ENCODE results near the gene IKZF3.

The IKZF3 gene

GRCh38 chr17:39838057-39838456 lies 26.1 kb downstream of the IKZF3 start:
- Histone ChIP-seq H3K27ac (ENCODE audit: insufficient read depth, low read depth, low read length, poor library complexity, severe bottlenecking) (no peak overlapping the region), H3K9me3 (ENCODE audit: control insufficient read depth, low read length) (no peaks in the 10 kb centered on the region), H3K4me1 (ENCODE audit: control insufficient read depth, insufficient read depth, low read length) (no peaks in the 10 kb centered on the region), H3K4me3 (ENCODE audit: insufficient read depth, low read depth, low read length) (no peak overlapping the region), H3K36me3 (ENCODE audit: control insufficient read depth, insufficient read depth, low read length) (no peaks in the 10 kb centered on the region), H3K27me3 (ENCODE audit: control insufficient read depth, insufficient read depth, low read length, poor library complexity, severe bottlenecking) (no peaks in the 10 kb centered on the region)
- WGBS, 2 experiments, result 56 to 83% methylated on average over 1 of the region's 1 CpG

DNA sequence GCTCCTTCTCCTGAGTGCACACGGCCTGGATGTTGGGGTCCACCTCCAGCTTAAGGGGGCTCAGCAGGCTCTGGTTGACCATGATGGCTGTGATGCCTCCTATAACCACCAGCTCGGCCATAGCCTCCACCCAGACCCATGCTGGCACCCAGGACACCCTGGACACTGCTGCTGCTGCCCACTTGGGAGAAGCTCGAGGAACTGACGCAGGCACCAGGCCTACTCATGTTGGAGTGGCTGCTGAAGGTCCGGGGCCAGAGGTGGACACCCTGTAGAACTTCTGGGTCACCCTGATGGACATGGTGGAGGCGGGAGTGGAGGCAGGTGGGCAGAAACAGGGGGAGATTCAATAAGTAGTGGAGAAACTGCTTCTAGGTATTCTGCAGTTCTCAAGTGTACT lies 28.0 kb downstream of the IKZF3 start:
- 91 to 93% methylated on average over 6 of the region's 6 CpGs for WGBS, 2 experiments
- H3K36me3 ChIP-seq (ENCODE audit: control insufficient read depth, insufficient read depth, low read length), result no peaks in the 10 kb centered on the region
- no peak overlapping the region for H3K4me3 ChIP-seq (ENCODE audit: insufficient read depth, low read depth, low read length)
- H3K4me1 ChIP-seq (ENCODE audit: control insufficient read depth, insufficient read depth, low read length), result no peaks in the 10 kb centered on the region
- no peaks in the 10 kb centered on the region for H3K27me3 ChIP-seq (ENCODE audit: control insufficient read depth, insufficient read depth, low read length, poor library complexity, severe bottlenecking)
- no peaks in the 10 kb centered on the region for H3K9me3 ChIP-seq (ENCODE audit: control insufficient read depth, low read length)
- no peak overlapping the region for H3K27ac ChIP-seq (ENCODE audit: insufficient read depth, low read depth, low read length, poor library complexity, severe bottlenecking)

DNA sequence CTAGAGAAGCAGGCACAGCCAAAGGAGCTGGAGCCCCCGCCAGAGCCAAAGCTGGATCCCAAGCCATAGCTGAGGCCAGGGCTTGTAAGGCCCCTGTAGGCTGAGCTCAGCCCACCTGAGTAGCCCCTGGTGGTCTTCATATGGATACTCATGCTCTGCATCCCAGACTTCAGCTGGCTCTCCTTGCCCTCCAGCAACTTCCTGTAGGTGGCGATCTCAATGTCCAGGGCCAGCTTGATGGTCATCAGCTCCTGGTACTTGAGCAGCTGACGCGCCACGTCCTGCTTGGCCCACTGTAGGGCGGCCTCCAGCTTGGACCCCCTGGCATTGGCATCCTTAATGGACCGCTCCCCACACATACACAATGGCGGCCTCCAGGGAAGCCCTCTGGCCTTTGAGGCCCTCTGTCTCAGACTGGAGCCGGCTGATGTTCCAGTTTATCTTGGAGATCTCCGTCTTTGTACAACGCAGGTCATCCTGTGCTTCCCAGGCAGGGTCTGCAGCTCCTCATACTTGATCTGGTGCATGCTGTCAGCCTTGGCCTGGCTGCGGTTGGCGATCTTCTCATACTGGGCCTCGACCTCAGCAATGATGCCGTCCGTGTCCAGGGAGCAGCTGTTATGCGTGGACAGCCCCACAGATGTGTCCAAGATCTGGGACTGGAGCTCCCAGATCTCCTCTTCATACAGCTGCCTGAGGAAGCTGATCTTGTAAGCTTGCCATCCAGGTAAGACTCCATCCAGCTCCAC lies 28.9 kb downstream of the IKZF3 start:
- H3K27me3 ChIP-seq (ENCODE audit: control insufficient read depth, insufficient read depth, low read length, poor library complexity, severe bottlenecking), result no peaks in the 10 kb centered on the region
- no peaks in the 10 kb centered on the region for H3K4me1 ChIP-seq (ENCODE audit: control insufficient read depth, insufficient read depth, low read length)
- no peak overlapping the region for H3K27ac ChIP-seq (ENCODE audit: insufficient read depth, low read depth, low read length, poor library complexity, severe bottlenecking)
- WGBS, 2 experiments, result 94 to 95% methylated on average over 17 of the region's 17 CpGs
- no peaks in the 10 kb centered on the region for H3K9me3 ChIP-seq (ENCODE audit: control insufficient read depth, low read length)
- H3K4me3 ChIP-seq (ENCODE audit: insufficient read depth, low read depth, low read length), result no peak overlapping the region
- H3K36me3 ChIP-seq (ENCODE audit: control insufficient read depth, insufficient read depth, low read length), result no peaks in the 10 kb centered on the region

GRCh38 chr17:39834017-39834416 lies 30.1 kb downstream of the IKZF3 start:
- no peaks in the 10 kb centered on the region for H3K27me3 ChIP-seq (ENCODE audit: control insufficient read depth, insufficient read depth, low read length, poor library complexity, severe bottlenecking)
- H3K4me1 ChIP-seq (ENCODE audit: control insufficient read depth, insufficient read depth, low read length), result no peaks in the 10 kb centered on the region
- H3K36me3 ChIP-seq (ENCODE audit: control insufficient read depth, insufficient read depth, low read length), result no peaks in the 10 kb centered on the region
- H3K4me3 ChIP-seq (ENCODE audit: insufficient read depth, low read depth, low read length), result no peak overlapping the region
- H3K27ac ChIP-seq (ENCODE audit: insufficient read depth, low read depth, low read length, poor library complexity, severe bottlenecking), result no peak overlapping the region
- no peaks in the 10 kb centered on the region for H3K9me3 ChIP-seq (ENCODE audit: control insufficient read depth, low read length)

DNA sequence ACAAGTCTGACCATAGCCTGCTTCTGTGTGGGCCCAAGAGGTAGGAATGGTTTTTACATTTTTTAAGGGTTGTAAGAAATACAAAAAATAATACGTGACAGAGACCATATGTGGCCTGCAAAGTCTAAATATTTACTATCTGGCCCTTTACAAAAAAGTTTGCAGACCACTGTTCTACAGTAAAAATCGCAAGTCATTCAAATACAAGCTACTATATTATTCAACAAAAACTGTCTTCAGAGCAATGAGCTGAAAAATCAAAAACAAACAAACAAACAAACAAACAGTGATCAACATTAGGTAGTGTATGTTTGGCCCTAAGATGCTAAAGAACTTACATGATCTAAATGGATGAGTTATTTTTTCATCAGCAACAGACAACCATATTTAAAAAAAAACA lies 32.5 kb downstream of the IKZF3 start:
- Histone ChIP-seq H3K4me3 (ENCODE audit: insufficient read depth, low read depth, low read length) (no peak overlapping the region), H3K27me3 (ENCODE audit: control insufficient read depth, insufficient read depth, low read length, poor library complexity, severe bottlenecking) (no peaks in the 10 kb centered on the region), H3K4me1 (ENCODE audit: control insufficient read depth, insufficient read depth, low read length) (no peaks in the 10 kb centered on the region), H3K36me3 (ENCODE audit: control insufficient read depth, insufficient read depth, low read length) (no peaks in the 10 kb centered on the region), H3K9me3 (ENCODE audit: control insufficient read depth, low read length) (no peaks in the 10 kb centered on the region), H3K27ac (ENCODE audit: insufficient read depth, low read depth, low read length, poor library complexity, severe bottlenecking) (no peak overlapping the region)
- WGBS, 2 experiments, result 87 to 92% methylated on average over 2 of the region's 2 CpGs

DNA sequence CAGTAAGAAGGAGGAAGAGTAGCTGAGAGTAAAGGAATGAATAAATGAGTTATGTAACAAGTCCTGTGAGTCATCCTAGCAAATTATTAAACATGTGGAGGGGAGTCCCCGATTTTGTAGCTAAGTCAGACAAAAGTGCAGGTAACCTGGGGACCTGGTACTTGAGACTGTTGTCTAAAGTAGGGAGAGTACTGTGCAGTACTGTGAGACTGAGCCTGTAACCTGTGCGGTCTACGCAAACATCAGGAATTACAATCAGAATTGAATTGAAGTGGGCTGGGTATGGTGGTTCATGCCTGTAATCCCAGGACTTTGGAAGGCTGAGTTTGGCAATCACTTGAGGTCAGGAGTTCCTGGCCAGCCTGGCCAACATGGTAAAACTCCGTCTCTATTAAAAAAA lies 35.7 kb downstream of the IKZF3 start:
- Histone ChIP-seq H3K27ac (ENCODE audit: insufficient read depth, low read depth, low read length, poor library complexity, severe bottlenecking) (no peak overlapping the region), H3K4me3 (ENCODE audit: insufficient read depth, low read depth, low read length) (no peak overlapping the region), H3K36me3 (ENCODE audit: control insufficient read depth, insufficient read depth, low read length) (no peaks in the 10 kb centered on the region), H3K9me3 (ENCODE audit: control insufficient read depth, low read length) (peaks cover 2% of the 10 kb centered on the region), H3K4me1 (ENCODE audit: control insufficient read depth, insufficient read depth, low read length) (no peaks in the 10 kb centered on the region), H3K27me3 (ENCODE audit: control insufficient read depth, insufficient read depth, low read length, poor library complexity, severe bottlenecking) (no peaks in the 10 kb centered on the region)
- WGBS, 2 experiments, result 93 to 94% methylated on average over 4 of the region's 4 CpGs

GRCh38 chr17:39826334-39826733 lies 37.8 kb downstream of the IKZF3 start:
- no peaks in the 10 kb centered on the region for H3K27me3 ChIP-seq (ENCODE audit: control insufficient read depth, insufficient read depth, low read length, poor library complexity, severe bottlenecking)
- no peaks in the 10 kb centered on the region for H3K4me1 ChIP-seq (ENCODE audit: control insufficient read depth, insufficient read depth, low read length)
- H3K36me3 ChIP-seq (ENCODE audit: control insufficient read depth, insufficient read depth, low read length), result no peaks in the 10 kb centered on the region
- H3K4me3 ChIP-seq (ENCODE audit: insufficient read depth, low read depth, low read length), result no peak overlapping the region
- no peak overlapping the region for H3K27ac ChIP-seq (ENCODE audit: insufficient read depth, low read depth, low read length, poor library complexity, severe bottlenecking)
- H3K9me3 ChIP-seq (ENCODE audit: control insufficient read depth, low read length), result peaks cover 2% of the 10 kb centered on the region
- 97 to 98% methylated on average over 2 of the region's 2 CpGs for WGBS, 2 experiments

DNA sequence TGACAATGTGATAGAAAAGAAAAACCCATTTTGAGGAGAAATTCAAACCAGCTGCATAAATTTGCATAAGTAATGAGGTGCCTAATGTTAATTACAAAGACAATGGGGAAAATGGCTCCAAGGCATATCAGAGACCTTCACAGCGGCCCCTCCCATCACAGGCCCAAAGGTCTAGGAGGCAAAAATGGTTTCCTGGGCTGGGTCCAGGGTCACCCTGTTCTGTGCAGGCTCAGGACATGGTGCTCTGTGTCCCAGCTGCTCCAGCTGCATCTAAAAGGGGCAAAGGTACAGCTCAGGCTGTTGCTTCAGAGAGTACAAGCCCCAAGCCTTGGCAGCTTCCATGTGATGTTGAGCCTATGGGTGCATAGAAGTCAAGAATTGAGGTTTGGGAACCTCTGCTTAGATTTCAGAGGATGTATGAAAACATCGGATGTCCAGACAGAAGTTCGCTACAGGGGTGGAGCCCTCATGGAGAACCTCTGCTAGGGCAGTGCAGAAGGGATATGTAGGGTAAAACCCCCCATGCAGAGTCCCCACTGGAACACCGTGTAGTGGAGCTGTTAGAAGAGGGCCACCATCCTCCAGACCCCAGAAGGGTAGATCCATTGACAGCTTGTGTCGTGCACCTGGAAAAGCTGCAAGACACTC lies 40.6 kb downstream of the IKZF3 start:
- no peaks in the 10 kb centered on the region for H3K27me3 ChIP-seq (ENCODE audit: control insufficient read depth, insufficient read depth, low read length, poor library complexity, severe bottlenecking)
- no peaks in the 10 kb centered on the region for H3K4me1 ChIP-seq (ENCODE audit: control insufficient read depth, insufficient read depth, low read length)
- no peaks in the 10 kb centered on the region for H3K36me3 ChIP-seq (ENCODE audit: control insufficient read depth, insufficient read depth, low read length)
- 92 to 93% methylated on average over 5 of the region's 5 CpGs for WGBS, 2 experiments
- no peak overlapping the region for H3K27ac ChIP-seq (ENCODE audit: insufficient read depth, low read depth, low read length, poor library complexity, severe bottlenecking)
- H3K9me3 ChIP-seq (ENCODE audit: control insufficient read depth, low read length), result peaks cover 2% of the 10 kb centered on the region
- H3K4me3 ChIP-seq (ENCODE audit: insufficient read depth, low read depth, low read length), result no peak overlapping the region

DNA sequence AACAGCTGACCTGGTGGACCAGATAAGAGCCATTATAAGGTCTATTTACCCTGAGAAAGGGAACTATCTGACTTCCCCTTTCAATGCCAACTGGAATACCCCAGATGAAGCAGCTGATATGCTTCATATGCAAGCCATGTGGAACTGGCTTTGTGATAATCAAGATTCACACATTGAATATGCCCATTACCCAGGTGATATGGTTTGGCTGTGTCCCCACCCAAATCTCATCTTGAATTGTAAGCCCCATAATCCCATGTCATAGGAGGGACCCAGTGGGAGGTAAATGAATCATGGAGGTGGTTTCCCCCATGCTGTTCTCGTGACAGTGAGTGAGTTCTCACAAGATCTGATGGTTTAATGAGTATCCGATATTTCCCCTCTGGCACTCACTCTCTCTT lies 42.1 kb downstream of the IKZF3 start:
- Histone ChIP-seq H3K36me3 (ENCODE audit: control insufficient read depth, insufficient read depth, low read length) (no peaks in the 10 kb centered on the region), H3K9me3 (ENCODE audit: control insufficient read depth, low read length) (peaks cover 2% of the 10 kb centered on the region), H3K27me3 (ENCODE audit: control insufficient read depth, insufficient read depth, low read length, poor library complexity, severe bottlenecking) (no peaks in the 10 kb centered on the region), H3K27ac (ENCODE audit: insufficient read depth, low read depth, low read length, poor library complexity, severe bottlenecking) (no peak overlapping the region), H3K4me3 (ENCODE audit: insufficient read depth, low read depth, low read length) (no peak overlapping the region), H3K4me1 (ENCODE audit: control insufficient read depth, insufficient read depth, low read length) (no peaks in the 10 kb centered on the region)
- WGBS, 2 experiments, result 94 to 98% methylated on average over 2 of the region's 2 CpGs

DNA sequence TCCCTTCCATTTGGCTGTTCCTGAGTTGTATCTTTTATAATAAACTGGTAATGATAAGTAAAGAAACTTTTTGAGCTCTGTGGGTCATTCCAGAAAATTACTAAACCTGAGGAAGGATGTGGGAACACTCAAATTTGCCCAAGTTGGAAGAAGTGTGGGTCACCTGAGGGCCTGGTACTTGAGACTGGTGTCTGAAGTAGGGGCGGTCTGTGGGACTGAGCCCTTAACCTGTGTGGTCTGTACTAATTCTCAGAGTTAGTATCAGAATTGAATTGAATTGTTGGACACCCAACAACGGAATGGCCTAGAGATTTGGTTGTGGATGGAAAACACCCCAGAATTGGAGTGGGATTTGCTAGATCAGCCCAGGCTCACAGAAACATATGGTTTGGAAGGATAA lies 43.1 kb downstream of the IKZF3 start:
- Histone ChIP-seq H3K36me3 (ENCODE audit: control insufficient read depth, insufficient read depth, low read length) (no peaks in the 10 kb centered on the region), H3K9me3 (ENCODE audit: control insufficient read depth, low read length) (peaks cover 2% of the 10 kb centered on the region), H3K4me1 (ENCODE audit: control insufficient read depth, insufficient read depth, low read length) (no peaks in the 10 kb centered on the region), H3K27me3 (ENCODE audit: control insufficient read depth, insufficient read depth, low read length, poor library complexity, severe bottlenecking) (no peaks in the 10 kb centered on the region), H3K27ac (ENCODE audit: insufficient read depth, low read depth, low read length, poor library complexity, severe bottlenecking) (no peak overlapping the region), H3K4me3 (ENCODE audit: insufficient read depth, low read depth, low read length) (no peak overlapping the region)
- 95 to 97% methylated on average over 2 of the region's 2 CpGs for WGBS, 2 experiments
